22Rv1 (cell line): ENCODE measurements around the gene CYP21A2.
"Not testable (repeated sequence)": the region's sequence is repeated elsewhere in the genome, so short reads cannot be mapped to it uniquely, and the experiment has no call there.

ENCODE experiments used
- CTCF ChIP-seq: fragments of 450-650 bp; IDR thresholded peaks from 2 replicates; pipeline ENCODE4 v1.5.1; 2017; ENCODE audit warnings: mild to moderate bottlenecking
- ZFX ChIP-seq: fragments of 450-650 bp; IDR thresholded peaks from 2 replicates; pipeline ENCODE4 v1.6.1; 2017; ENCODE audit warnings: antibody characterized with exemption, borderline replicate concordance

GRCh38 chr6:32043589-32044380 lies 5.6 kb downstream of the CYP21A2 start:
- TF ChIP-seq CTCF, ZFX: not testable (repeated sequence)
